ENCODE results near the gene TMEM267. TPM values are rescaled to one million over a fixed set of nuclear protein-coding genes. Genes with fewer than 3 reads are reported as not detected.
"Not testable (repeated sequence)": the region's sequence is repeated elsewhere in the genome, so short reads cannot be mapped to it uniquely, and the experiment has no call there.

The TMEM267 gene
- total RNA-seq, 1 donor from 2014 or later = 8.8 TPM

- not testable (repeated sequence) for ATAC-seq
These were observed 81.1 kb downstream of the TMEM267 start for GRCh38 chr5:43402524-43403066.

- no peak for ATAC-seq
These were observed 81.8 kb downstream of the TMEM267 start for GRCh38 chr5:43401827-43402226.

- no peak for ATAC-seq
These were observed 83.6 kb downstream of the TMEM267 start for GRCh38 chr5:43400082-43400481.

- peak; percentile 96 for ATAC-seq
These were observed 86.8 kb downstream of the TMEM267 start for GRCh38 chr5:43396762-43397304.

Other genes with a start within 250 kb of the TMEM267 start
- gene HMGCS1, start 170.5 kb downstream of the TMEM267 start, total RNA-seq = 307 TPM
- 7.0 TPM for gene CCL28, start 71.5 kb downstream of the TMEM267 start, total RNA-seq
- gene C5orf34, start 31.3 kb upstream of the TMEM267 start, total RNA-seq = 1.2 TPM
- gene PAIP1, start 73.2 kb upstream of the TMEM267 start, total RNA-seq = 50.4 TPM
- gene NNT, start 119.3 kb upstream of the TMEM267 start, total RNA-seq = 34.2 TPM